HG03159 (cell line): ENCODE measurements around the gene BCAS3.
"Not testable (repeated sequence)": the region's sequence is repeated elsewhere in the genome, so short reads cannot be mapped to it uniquely, and the experiment has no call there.

Experiments
- ATAC-seq: cut with Tn5 transposase; IDR thresholded peaks from one replicate; pipeline ENCODE4 v1.9.1; 2021; ENCODE audit warnings: mild to moderate bottlenecking, moderate library complexity; ENCODE audit not compliant: unreplicated experiment

Gene BCAS3

DNA sequence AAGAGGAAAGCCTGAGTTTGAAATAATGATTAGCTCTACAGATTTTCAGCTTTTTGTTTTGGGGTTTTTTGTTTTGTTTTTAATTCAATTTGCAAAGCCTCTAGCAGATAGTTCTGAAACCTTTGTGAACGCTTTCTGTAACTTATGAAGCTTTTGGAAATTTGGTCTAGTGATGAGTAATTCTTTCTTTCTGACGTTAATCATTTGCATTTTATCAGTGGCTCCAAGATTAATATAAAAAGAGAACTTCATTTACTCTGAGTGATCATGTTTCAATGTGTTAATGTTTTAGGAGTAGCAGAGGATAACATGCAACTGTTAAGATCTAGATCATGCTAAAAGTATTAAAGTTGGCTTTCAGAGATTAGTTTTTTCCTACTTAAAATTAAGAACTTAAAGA is 561.7 kb downstream of the BCAS3 start:
- ATAC-seq, result no peak

DNA sequence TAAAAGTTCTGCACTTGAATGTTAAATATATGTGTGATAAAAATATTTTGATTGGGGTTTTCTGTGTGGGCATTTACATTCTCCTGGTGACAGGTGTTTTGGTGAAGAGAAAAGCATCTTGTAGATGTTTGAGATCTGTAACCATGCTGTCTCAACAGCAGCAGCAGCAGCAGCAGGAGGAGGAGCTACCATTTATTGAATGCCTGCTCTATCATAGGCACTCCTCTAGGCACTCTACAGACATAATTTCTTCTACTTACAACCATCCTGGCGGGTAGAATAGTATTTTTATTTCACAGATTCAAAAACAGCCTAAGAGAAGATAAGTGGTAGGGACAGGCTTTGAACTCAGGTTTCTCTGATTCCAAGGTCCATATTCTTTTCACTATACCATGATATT is 562.3 kb downstream of the BCAS3 start:
- no peak for ATAC-seq

DNA sequence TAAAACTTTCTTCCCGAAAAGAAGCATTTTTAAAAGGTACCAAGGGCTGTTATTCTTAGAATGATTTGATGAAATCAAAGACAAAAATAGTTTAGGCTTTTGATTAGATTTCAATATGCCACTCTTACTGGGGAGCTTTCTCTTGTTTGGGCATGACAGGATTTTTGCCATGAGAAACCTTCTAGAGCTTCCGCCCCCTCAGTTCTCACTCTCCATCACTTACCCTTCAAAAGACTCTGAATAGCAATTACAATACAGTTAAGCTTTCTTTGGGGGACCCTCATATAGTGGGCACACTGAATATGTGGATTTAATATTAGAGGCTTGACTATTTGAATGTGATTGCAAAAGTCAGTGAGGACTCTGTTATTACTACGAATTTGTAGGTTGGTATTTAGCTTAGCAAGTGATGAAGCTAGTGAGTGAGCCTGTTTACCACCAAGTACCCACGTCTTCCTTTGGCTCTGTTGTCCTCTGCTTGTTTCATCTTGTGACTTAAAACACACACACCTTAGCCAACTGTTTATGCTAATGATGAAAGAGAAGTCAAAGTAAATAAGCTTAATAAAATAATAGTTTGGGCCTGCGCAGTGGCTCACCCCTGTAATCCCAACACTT is 563.3 kb downstream of the BCAS3 start:
- no peak for ATAC-seq

DNA sequence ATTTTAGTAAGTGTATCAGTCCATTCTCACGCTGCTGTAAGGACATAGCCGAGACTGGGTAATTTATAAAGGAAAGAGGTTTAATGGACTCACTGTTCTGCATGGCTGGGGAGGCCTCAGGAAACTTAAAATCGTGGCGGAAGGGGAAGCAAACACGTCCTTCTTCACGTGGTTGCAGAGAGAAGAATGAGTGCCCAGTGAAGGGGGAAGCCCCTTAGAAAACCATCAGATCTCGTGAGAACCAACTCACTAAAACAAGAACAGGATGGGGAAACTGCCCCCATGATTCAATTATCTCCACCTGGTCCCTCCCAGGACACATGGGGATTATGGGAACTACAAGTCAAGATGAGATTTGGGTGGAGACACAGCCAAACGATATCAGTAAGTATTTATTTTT is 567.3 kb downstream of the BCAS3 start:
- ATAC-seq, result not testable (repeated sequence)

DNA sequence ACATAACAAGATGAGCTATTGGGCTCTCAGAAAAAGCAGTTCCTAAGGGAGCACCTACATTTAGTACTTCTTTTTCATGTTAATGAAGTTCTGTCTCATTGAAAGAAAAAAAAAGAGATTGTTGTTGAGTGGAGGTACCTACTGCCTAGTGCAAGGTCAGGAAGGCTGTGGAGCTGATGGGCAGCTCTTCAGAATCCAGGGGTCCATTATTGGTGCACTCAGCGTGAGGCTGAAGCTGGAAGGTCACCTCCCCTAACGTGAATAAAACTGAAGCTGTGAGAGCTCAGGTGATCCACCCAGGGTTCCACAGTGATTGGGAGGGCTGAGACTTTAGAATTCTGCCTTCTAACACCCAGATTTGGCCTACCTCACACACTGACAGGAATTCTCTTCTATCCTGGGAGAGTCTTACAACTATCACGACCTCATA is 568.1 kb downstream of the BCAS3 start:
- ATAC-seq, result no peak

GRCh38 chr17:61247439-61247838 is 569.8 kb downstream of the BCAS3 start:
- no peak for ATAC-seq

DNA sequence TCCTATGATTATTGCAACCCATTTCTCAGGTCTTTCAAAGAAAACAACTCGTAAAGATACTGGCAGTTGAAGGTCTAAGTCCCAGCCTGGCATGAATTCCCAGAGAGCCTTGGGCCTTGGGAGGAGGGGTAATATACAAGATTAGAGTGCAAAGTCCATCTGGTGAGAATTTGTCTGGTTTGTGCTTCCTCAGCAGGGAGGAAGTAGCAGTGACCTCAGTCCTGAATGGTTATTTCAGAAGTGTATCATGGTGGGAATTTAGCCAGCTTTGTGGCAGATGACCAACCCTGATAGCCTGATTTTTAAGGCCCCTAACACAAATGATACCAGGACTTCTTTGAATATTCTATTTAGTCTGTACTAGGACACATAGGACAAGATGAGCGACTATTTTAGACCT is 570.7 kb downstream of the BCAS3 start:
- no peak for ATAC-seq

DNA sequence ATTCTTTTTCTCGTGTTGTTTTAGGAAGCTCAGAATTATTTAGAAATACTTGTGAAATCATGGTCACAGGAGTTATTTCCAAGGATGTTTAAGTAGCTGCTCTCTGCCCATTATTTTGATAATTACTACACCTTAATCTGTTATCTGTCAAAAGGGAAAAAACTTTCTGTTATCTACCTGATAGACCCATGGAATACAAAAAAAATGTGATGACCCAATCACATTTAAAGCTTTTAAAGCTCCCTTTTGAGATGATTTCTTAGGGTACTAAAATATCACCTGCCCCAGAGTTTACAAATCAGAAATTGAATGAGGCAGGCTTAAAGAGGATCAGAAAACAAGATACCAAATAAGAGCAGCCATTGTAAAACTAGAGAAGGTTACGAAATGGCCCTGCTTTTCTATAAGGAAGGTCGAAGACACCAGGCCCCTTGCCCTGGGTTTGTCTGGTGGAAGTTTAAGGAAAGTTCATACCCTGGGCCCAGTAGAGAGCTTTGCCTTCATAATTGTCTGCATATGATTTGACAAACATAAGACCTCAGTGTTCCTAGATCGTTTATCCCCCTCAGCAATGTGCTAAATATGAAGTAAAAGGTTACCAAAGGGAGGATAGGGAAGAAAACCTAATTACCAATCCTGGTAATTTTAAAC is 572.1 kb downstream of the BCAS3 start:
- ATAC-seq, result no peak

DNA sequence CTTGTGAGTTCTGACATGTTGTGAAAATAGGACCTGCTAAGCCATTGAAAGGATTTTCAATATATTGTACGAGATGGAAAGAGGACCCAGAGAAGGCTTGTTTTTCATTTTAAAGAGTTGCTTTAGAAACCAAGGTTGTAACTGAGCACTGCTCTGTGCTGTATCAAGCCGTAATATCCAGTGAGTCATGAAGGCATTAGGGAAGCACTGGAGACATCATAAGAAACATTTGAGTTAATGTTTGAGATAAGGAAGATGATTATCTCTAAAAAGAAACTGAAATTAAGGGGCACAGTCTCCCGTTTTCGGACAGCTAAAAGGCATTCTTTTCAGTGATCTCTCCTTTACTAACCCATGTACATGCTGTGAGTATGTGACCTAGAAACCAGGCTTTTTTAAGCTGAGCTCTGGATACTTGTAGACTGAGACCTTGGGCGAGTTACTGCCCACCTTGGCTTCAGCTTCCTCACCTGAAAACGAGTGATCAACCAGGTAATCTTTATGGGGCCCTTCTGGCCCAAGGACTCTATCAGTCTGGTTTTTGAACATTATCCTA is 572.8 kb downstream of the BCAS3 start:
- ATAC-seq, result no peak

GRCh38 chr17:61251939-61252865 is 574.6 kb downstream of the BCAS3 start:
- ATAC-seq, result no peak

GRCh38 chr17:61253362-61253761 is 575.7 kb downstream of the BCAS3 start:
- ATAC-seq, result no peak

DNA sequence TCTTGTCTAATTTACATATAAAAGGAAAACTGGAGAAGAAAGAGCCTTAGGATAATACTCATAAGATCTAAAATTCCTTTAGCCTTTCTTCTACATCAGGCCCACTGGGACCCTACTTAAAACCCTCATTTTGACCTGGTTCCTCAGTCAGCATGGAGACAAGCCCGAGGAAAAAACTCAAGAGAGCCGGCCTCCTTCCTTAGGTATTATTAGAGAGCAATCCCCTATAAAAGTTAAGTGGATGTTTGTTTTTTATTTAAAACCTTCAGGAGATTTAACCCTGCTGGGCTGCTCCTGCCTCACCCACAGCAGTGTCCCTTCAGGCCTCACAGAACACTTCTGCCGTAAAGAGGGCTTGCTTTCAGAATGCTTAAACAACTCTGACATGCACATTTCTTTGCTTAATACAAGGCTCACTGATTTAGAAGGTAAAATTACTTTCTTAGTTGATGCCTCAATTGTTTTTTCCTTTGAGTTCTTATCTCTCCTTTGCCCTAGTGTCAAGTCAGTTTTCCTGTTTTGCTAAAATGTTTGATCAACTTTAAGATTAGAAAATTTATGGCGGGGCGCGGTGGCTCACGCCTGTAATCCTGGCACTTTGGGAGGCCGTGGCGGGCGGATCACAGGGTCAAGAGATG is 576.4 kb downstream of the BCAS3 start:
- no peak for ATAC-seq

GRCh38 chr17:61254904-61255303 is 577.3 kb downstream of the BCAS3 start:
- no peak for ATAC-seq

DNA sequence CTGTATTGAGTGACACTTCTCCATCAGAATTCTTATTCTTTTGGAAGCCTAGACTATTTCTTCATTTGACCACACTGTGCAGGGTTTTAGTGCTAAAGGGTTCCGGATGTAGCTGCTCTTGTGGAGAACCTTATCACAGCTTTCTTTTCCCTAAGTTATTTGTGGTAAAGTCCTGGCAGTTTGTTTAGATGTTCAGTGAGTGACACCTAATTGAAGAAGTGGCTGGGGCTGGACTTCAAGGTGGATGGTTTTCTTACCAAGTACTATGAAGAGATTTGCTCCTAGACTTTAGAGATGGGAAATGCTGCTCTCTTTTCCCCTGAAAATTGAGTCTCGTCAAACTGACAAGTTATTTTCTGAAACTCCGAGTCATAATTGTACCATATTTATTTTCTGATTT is 578.0 kb downstream of the BCAS3 start:
- no peak for ATAC-seq

DNA sequence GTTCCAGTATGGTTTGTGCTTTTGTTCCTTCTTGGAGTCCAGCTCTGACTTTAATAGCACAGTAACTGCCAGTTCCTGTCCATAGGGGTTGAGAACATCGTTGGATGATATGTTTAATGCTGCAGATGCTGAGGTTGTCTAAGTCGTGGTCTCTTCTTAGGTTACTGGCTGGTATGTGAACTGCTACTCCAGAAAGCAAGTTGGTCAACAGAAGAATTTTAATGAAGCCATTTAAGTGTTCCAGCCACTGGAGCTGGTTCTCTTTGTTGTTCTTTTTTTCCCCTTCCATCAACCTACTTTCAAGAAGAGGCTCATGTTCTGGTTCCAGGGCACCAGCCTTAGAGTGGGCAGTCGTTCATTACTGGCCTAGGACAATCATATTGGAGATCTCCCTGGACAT is 581.7 kb downstream of the BCAS3 start:
- ATAC-seq, result no peak

- no peak for ATAC-seq
Measured at GRCh38 chr17:61260071-61260797, 582.6 kb downstream of the BCAS3 start.

DNA sequence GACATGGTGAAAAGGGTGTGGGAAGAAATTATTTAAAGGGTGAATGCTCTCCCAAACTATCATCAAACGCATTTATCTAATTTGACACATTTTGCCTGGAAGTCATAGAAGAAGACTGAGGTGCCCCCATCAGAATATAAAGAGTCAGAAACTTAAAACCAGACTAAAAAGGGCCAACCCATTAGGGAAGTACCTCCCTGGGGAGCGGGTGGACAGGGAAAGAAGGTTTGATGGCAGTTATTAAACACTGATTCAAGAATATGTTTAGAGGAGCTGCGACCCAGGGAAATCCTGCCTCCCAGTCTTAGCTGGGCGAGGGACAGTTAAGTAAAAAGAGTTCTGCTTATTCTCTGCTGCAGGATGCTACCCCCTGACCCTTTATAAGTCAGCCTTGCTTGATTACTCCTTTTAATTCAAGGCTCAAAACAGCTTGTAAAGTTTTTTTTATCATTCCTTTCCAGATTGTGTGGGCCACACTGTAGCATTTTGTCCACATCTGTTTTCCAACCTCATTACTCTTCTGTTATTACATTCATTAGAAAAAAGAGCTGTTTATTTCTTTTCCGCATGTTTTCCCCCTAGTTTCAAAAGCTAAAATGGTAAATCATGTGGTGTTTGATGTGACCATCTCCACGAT is 583.5 kb downstream of the BCAS3 start:
- no peak for ATAC-seq

DNA sequence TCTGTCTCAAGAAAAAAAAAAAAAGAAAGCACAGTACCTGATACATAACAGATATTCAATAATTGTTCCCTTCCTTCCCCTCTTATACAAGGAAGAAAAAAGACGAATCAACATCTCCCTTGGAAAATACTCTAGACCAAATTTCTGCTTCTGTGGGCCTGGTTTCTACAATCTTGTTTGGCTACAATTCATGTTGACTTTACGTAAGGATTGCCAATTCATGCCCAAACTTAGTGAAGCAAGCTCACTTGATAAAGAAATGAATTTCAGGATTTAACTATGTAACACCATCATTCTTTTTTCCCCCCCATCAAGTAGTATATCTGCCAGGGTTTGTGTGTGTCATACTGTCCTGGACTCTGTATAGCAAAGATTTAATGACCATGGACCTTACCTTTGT is 587.7 kb downstream of the BCAS3 start:
- ATAC-seq, result no peak

GRCh38 chr17:61267847-61268246 is 590.2 kb downstream of the BCAS3 start:
- no peak for ATAC-seq

GRCh38 chr17:61275395-61275794 is 597.7 kb downstream of the BCAS3 start:
- no peak for ATAC-seq
